PC-3 (cell line): Measurements from ENCODE around the gene CFI. TPM values are rescaled to one million over a fixed set of nuclear protein-coding genes. Genes with fewer than 3 reads are reported as not detected.

Experiments used
- ATAC-seq: fragments of 200-7000 bp; cut with Tn5 transposase; 2 replicates; pipeline ENCODE4 v1.9.1; 2020; ENCODE audit warnings: mild to moderate bottlenecking, moderate library complexity
- BruUV-seq: library from RNA; stranded (reverse); fragments of 400-500 nt; replicated peaks from 2 replicates; lab custom pipeline; 2021; lab: Mats Ljungman, UMichigan
- CTCF ChIA-PET: fragments of 300-600 bp; sonication (Branson Sonifier 250); formaldehyde crosslinking; loops from one replicate; lab custom pipeline; 2022; ENCODE audit warnings: antibody characterized with exemption; lab: Charles Lee
- POLR2A ChIA-PET: fragments of 300-600 bp; sonication (Branson Sonifier 250); formaldehyde crosslinking; loops from one replicate; lab custom pipeline; 2022; ENCODE audit warnings: antibody characterized with exemption; ENCODE audit not compliant: unreplicated experiment; lab: Charles Lee
- DNase-seq: peaks from one replicate; pipeline ENCODE4 v3.0.0-alpha.2; 2015
- H2AFZ ChIP-seq: fragments of 300-600 bp; sonication (generic); 2 replicates; pipeline ENCODE4 v1.6.0; 2016; ENCODE audit warnings: antibody characterized with exemption, low read length
- H3F3A ChIP-seq: fragments of 300-600 bp; sonication (generic); one replicate; pipeline ENCODE4 v1.6.0; 2017; ENCODE audit warnings: antibody characterized with exemption, low read length, control low read depth, mild to moderate bottlenecking; ENCODE audit not compliant: unreplicated experiment
- H3K27ac ChIP-seq: fragments of 300-600 bp; sonication (generic); 2 replicates; pipeline ENCODE4 v1.5.1; 2016; ENCODE audit warnings: mild to moderate bottlenecking, low read length
- H3K27me3 ChIP-seq: fragments of 300-600 bp; sonication (generic); 2 replicates; pipeline ENCODE4 v1.6.1; 2016; ENCODE audit warnings: low read length, mixed read lengths
- H3K36me3 ChIP-seq: fragments of 300-600 bp; sonication (generic); 2 replicates; pipeline ENCODE4 v1.6.1; 2016; ENCODE audit warnings: low read depth, mixed run types, low read length, mixed read lengths
- H3K4me1 ChIP-seq: fragments of 300-600 bp; sonication (generic); 2 replicates; pipeline ENCODE4 v1.5.1; 2016; ENCODE audit warnings: low read length; ENCODE audit not compliant: insufficient read depth
- H3K4me2 ChIP-seq: fragments of 300-600 bp; sonication (generic); 2 replicates; pipeline ENCODE4 v1.6.0; 2016; ENCODE audit warnings: low read length
- H3K4me3 ChIP-seq: fragments of 300-600 bp; sonication (generic); 2 replicates; pipeline ENCODE4 v1.5.1; 2016; ENCODE audit warnings: mild to moderate bottlenecking, low read length, mixed read lengths
- H3K79me2 ChIP-seq: fragments of 300-600 bp; sonication (generic); 2 replicates; pipeline ENCODE4 v1.6.1; 2017; ENCODE audit warnings: low read length, mixed read lengths
- H3K9ac ChIP-seq: fragments of 300-600 bp; sonication (generic); 2 replicates; pipeline ENCODE4 v1.6.0; 2016; ENCODE audit warnings: mild to moderate bottlenecking, low read length
- H3K9me2 ChIP-seq: fragments of 300-600 bp; sonication (generic); replicated peaks from 2 replicates; pipeline ENCODE4 v1.6.1; 2016; ENCODE audit warnings: mixed run types, low read length, mixed read lengths
- H3K9me3 ChIP-seq: fragments of 300-600 bp; sonication (generic); 2 replicates; pipeline ENCODE4 v1.6.1; 2016; ENCODE audit warnings: low read length, mixed read lengths
- H4K20me1 ChIP-seq: fragments of 300-600 bp; sonication (generic); 2 replicates; pipeline ENCODE4 v1.6.1; 2016; ENCODE audit warnings: low read length, mixed read lengths
- CTCF ChIP-seq: fragments of 300-600 bp; sonication (generic); conservative IDR thresholded peaks from 2 replicates; pipeline ENCODE4 v1.5.1; 2017; ENCODE audit warnings: antibody characterized with exemption, low read depth, mild to moderate bottlenecking, low read length
- EZH2 ChIP-seq: fragments of 300-600 bp; sonication (generic); IDR thresholded peaks from one replicate; pipeline ENCODE4 v1.6.1; 2017; ENCODE audit warnings: antibody characterized with exemption, mild to moderate bottlenecking, low read length; ENCODE audit not compliant: unreplicated experiment
- EZH2phosphoT487 ChIP-seq: fragments of 300-600 bp; sonication (generic); IDR thresholded peaks from 2 replicates; pipeline ENCODE4 v1.6.1; 2018; ENCODE audit warnings: mild to moderate bottlenecking, antibody characterized with exemption, low read length, borderline replicate concordance
- intact Hi-C: fragments of 100-400 bp; cut with micrococcal nuclease; formaldehyde crosslinking; loops from 2 replicates; pipeline ENCODE4 v1.9.0; 2023
- total RNA-seq: library from RNA; depleted of rRNA; stranded (reverse); fragments of >200 nt; gene quantifications from 2 replicates; pipeline ENCODE4 v1.2.3, GENCODE V29; 2014

CFI gene
- total RNA-seq, 1 experiment from 2014 or later: not detected

GRCh38 chr4:109729718-109730618, 71.8 kb downstream of the CFI start, which contains the start of gene PLA2G12A:
Gene PLA2G12A (minus strand): TSS chr4:109730070. CDS start chr4:109729809, 261 bp downstream.
- Histone ChIP-seq H3K9me3 (no peaks in the 10 kb centered on the region), H3K4me1 (peaks cover 14% of the 10 kb centered on the region), H3K27ac (peak within 1 kb of the TSS; percentile 44), H4K20me1 (no peaks in the 10 kb centered on the region), H3K9ac (peak within 1 kb of the TSS; percentile 81), H3K79me2 (peaks cover 43% of the 10 kb centered on the region), H2AFZ (peak within 1 kb of the TSS; percentile 100), H3K9me2 (no peaks in the 10 kb centered on the region), H3K36me3 (no peaks in the 10 kb centered on the region), H3K4me2 (peak within 1 kb of the TSS; percentile 97), H3K4me3 (peak within 1 kb of the TSS; percentile 99), H3K27me3 (no peaks in the 10 kb centered on the region), H3F3A (no peaks in the 10 kb centered on the region)
- ATAC-seq (peak; percentile 72), DNase-seq (peak; percentile 87)
- intact Hi-C loops: loop anchor here (1.0 to 2.0 kb wide), 2 partner anchors 27 to 85 kb away; partner anchors contain the start of genes CASP6 and GAR1
- BruUV-seq: no TSS peak
- CTCF ChIA-PET: no interaction called here
- TF ChIP-seq EZH2 (no peak), EZH2phosphoT487 (no peak), CTCF (no peak)
- POLR2A ChIA-PET: interaction anchor here (0.8 kb wide), 1 partner anchor 158 kb away, joined by 7 read pairs; no protein-coding TSS in a partner anchor

- no peaks in the 10 kb centered on the region for H3F3A ChIP-seq
- no peaks in the 10 kb centered on the region for H4K20me1 ChIP-seq
- H3K4me1 ChIP-seq: peaks cover 14% of the 10 kb centered on the region
- peaks cover 51% of the 10 kb centered on the region for H3K79me2 ChIP-seq
- TSS peak; percentile 55 for BruUV-seq
- POLR2A ChIA-PET: interaction anchor here (0.8 kb wide), 1 partner anchor 157 kb away, joined by 7 read pairs; no protein-coding TSS in a partner anchor
- intact Hi-C loops: loop anchor here (2.0 kb wide), 1 partner anchor 86 kb away; the partner anchor contains the start of gene GAR1
- H3K4me3 ChIP-seq: peak overlapping the region; percentile 99
- no peaks in the 10 kb centered on the region for H3K9me3 ChIP-seq
- peak overlapping the region; percentile 82 for H3K4me2 ChIP-seq
- ATAC-seq: peak; percentile 6
- H2AFZ ChIP-seq: peak overlapping the region; percentile 94
- no peaks in the 10 kb centered on the region for H3K9me2 ChIP-seq
- no peak for TF ChIP-seq CTCF
- no peak for TF ChIP-seq EZH2
- TF ChIP-seq EZH2phosphoT487: no peak
- no peaks in the 10 kb centered on the region; the same call in 1 of the 2 replicates for H3K36me3 ChIP-seq
- H3K27ac ChIP-seq: peak overlapping the region; percentile 39
- H3K27me3 ChIP-seq: no peaks in the 10 kb centered on the region
- peak overlapping the region; percentile 81 for H3K9ac ChIP-seq
- no peak for DNase-seq
- CTCF ChIA-PET: no interaction called here
Observed at GRCh38 chr4:109729117-109729717, 72.6 kb downstream of the CFI start.
